ENCODE data around the gene HNF1A.
"Not testable (repeated sequence)": the region's sequence is repeated elsewhere in the genome, so short reads cannot be mapped to it uniquely, and the experiment has no call there.

The HNF1A gene

GRCh38 chr12:120943482-120943881 lies 34.9 kb upstream of the HNF1A start:
- no peak for TF ChIP-seq CTCF (IDR thresholded peaks at IDR 0.05; ENCODE audit: low read depth, low read length)
- no peak for DNase-seq (ENCODE audit: extremely low read depth, low read depth)

- DNase-seq (ENCODE audit: extremely low read depth, low read depth), result no peak
- peak; percentile 78 for TF ChIP-seq CTCF (IDR thresholded peaks at IDR 0.05; ENCODE audit: low read depth, low read length)
Measured at GRCh38 chr12:120944645-120945217, 33.6 kb upstream of the HNF1A start.

GRCh38 chr12:120945516-120945915 lies 32.8 kb upstream of the HNF1A start:
- DNase-seq (ENCODE audit: extremely low read depth, low read depth), result not testable (repeated sequence)

- not testable (repeated sequence) for DNase-seq (ENCODE audit: extremely low read depth, low read depth)
Measured at GRCh38 chr12:120950260-120950799, 28.0 kb upstream of the HNF1A start.

- DNase-seq (ENCODE audit: extremely low read depth, low read depth), result no peak
- TF ChIP-seq CTCF (IDR thresholded peaks at IDR 0.05; ENCODE audit: low read depth, low read length), result no peak
Measured at GRCh38 chr12:120950807-120951206, 27.5 kb upstream of the HNF1A start.

- DNase-seq (ENCODE audit: extremely low read depth, low read depth), result no peak
- TF ChIP-seq CTCF (IDR thresholded peaks at IDR 0.05; ENCODE audit: low read depth, low read length), result no peak
Measured at GRCh38 chr12:120955232-120955631, 23.1 kb upstream of the HNF1A start.

GRCh38 chr12:120956579-120957300 lies 21.6 kb upstream of the HNF1A start:
- TF ChIP-seq CTCF (IDR thresholded peaks at IDR 0.05; ENCODE audit: low read depth, low read length), result no peak
- DNase-seq (ENCODE audit: extremely low read depth, low read depth), result no peak

GRCh38 chr12:120959111-120959878 lies 19.0 kb upstream of the HNF1A start:
- no peak for TF ChIP-seq CTCF (IDR thresholded peaks at IDR 0.05; ENCODE audit: low read depth, low read length)
- DNase-seq (ENCODE audit: extremely low read depth, low read depth), result no peak

All from AG09319 (cell line).